22Rv1 (cell line): ENCODE results near the gene RGL1.

ENCODE experiments used
- H3K27ac ChIP-seq: fragments of 450-650 bp; 2 replicates; pipeline ENCODE4 v1.5.1; 2017
- CTCF ChIP-seq: fragments of 450-650 bp; IDR thresholded peaks from 2 replicates; pipeline ENCODE4 v1.5.1; 2017; ENCODE audit warnings: mild to moderate bottlenecking
- ZFX ChIP-seq: fragments of 450-650 bp; IDR thresholded peaks from 2 replicates; pipeline ENCODE4 v1.6.1; 2017; ENCODE audit warnings: antibody characterized with exemption, borderline replicate concordance

RGL1 gene

GRCh38 chr1:183830389-183830788 is 25.5 kb downstream of the RGL1 start:
- no peak for TF ChIP-seq ZFX
- no peak for TF ChIP-seq CTCF

DNA sequence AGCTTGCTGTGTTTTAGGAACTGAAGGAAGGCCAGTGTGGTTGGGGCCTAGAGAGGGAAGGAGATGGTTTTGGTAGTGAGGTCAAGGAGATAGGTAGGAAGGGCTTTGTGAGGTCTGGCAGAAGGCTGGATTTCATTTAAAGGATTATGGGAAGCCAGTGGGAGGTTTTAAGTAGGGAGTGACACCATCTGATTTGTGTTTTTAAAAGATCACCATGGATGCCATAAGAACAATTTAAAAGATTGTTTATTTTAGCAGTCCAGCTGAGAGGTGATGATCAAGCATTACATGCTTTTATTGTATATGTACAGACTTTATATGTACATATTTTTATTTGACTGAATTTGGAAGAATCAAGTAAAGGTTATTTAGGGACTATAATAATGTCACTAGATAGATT is 26.4 kb downstream of the RGL1 start:
- H3K27ac ChIP-seq: no peak overlapping the region
- TF ChIP-seq CTCF (no peak), ZFX (no peak)

More at GRCh38 chr1:183830389-183830788, 25.5 kb downstream of the RGL1 start:
- no peak overlapping the region for H3K27ac ChIP-seq

DNA sequence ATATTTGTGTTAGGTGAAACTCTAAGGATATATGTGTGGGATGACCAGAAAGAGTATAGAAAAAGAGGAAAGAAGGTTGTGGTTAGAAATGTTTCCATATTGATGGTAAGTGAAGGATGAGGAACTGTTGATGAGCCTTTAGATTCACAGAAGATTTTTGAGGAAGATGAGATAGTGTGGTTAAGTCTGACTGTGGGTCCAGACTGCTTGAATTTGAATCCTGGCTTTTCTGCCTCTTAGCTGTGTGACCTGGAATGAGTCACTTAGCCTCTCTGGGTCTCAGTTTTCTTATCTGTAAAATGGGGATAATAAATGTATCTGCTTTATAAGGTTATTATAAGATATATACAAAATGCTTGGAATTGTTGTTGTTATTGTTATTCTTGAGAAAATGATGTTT is 27.5 kb downstream of the RGL1 start:
- H3K27ac ChIP-seq: no peak overlapping the region
- no peak for TF ChIP-seq ZFX
- no peak for TF ChIP-seq CTCF

DNA sequence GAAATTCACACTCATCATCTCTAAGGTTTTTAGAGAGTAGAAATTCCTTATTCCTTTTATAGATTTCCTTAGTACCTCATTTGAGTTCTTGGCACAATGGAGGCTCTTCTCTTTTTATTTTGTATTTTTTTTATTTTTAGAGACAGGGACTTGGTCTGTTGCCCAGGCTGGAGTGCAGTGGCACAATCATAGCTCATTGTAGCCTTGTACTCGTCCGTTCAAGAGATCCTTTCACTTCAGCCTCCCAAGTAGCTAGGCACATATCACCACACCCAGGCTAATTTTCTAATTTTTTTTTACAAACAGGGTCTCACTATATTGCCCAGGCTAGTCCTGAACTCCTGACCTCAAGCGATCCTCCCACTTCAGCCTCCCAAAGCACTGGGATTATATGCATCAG is 29.6 kb downstream of the RGL1 start:
- no peak overlapping the region for H3K27ac ChIP-seq
- TF ChIP-seq CTCF: no peak
- no peak for TF ChIP-seq ZFX

GRCh38 chr1:183836598-183836997 is 31.7 kb downstream of the RGL1 start:
- TF ChIP-seq ZFX (no peak), CTCF (no peak)

GRCh38 chr1:183837062-183837461 is 32.1 kb downstream of the RGL1 start:
- TF ChIP-seq ZFX (no peak), CTCF (no peak)
- H3K27ac ChIP-seq: no peak overlapping the region

More at GRCh38 chr1:183836598-183836997, 31.7 kb downstream of the RGL1 start:
- no peak overlapping the region for H3K27ac ChIP-seq

DNA sequence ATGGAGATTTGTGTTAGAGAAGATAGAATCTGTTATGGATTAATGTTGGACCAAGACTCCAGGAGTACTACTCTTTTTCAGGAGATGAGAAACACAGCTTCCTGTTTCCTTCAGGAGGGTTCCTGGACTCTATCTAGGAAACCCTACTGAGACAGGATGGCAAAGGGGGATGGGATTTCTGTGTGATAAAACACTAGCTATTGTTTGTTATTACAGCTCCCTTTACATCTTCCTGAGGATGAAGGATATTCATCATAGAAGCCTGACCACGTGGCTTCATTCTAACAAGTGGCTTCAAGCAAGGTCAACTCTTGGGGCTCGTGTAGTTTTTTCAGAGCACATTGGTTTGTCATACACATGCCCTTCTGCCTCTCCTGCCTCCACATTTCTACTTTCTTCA is 33.3 kb downstream of the RGL1 start:
- H3K27ac ChIP-seq: no peak overlapping the region
- TF ChIP-seq CTCF (no peak), ZFX (no peak)
